GM23338 (cell line): ENCODE measurements around the gene NEU2. TPM values are rescaled to one million over a fixed set of nuclear protein-coding genes. Genes with fewer than 3 reads are reported as not detected.

Experiments
- ATAC-seq: fragments of 200-7000 bp; cut with Tn5 transposase; 3 replicates; pipeline ENCODE4 v1.9.1; 2020
- DNase-seq: peaks from one replicate; pipeline ENCODE4 v3.0.0-alpha.2; 2015; ENCODE audit warnings: low spot score
- H2AFZ ChIP-seq: fragments of 200-600 bp; sonication (generic); 2 replicates; pipeline ENCODE4 v1.8.0; 2016; ENCODE audit warnings: antibody characterized with exemption, mild to moderate bottlenecking, moderate library complexity
- H3F3A ChIP-seq: fragments of 200-600 bp; sonication (generic); replicated peaks from 2 replicates; pipeline ENCODE4 v1.8.0; 2017; ENCODE audit warnings: antibody characterized with exemption, mixed run types, low read depth
- H3K27ac ChIP-seq: fragments of 200-600 bp; sonication (generic); 2 replicates; pipeline ENCODE4 v1.6.1; 2016; ENCODE audit warnings: low read depth
- H3K27me3 ChIP-seq: fragments of 200-600 bp; sonication (generic); 2 replicates; pipeline ENCODE4 v1.8.0; 2016; ENCODE audit warnings: mild to moderate bottlenecking, mixed run types, moderate library complexity; ENCODE audit not compliant: insufficient read depth
- H3K36me3 ChIP-seq: fragments of 200-600 bp; sonication (generic); 2 replicates; pipeline ENCODE4 v1.8.0; 2016; ENCODE audit warnings: mild to moderate bottlenecking; ENCODE audit not compliant: insufficient read depth
- H3K4me1 ChIP-seq: fragments of 200-600 bp; sonication (generic); 2 replicates; pipeline ENCODE4 v1.8.0; 2016; ENCODE audit warnings: mild to moderate bottlenecking, moderate library complexity; ENCODE audit not compliant: insufficient read depth
- H3K4me2 ChIP-seq: fragments of 200-600 bp; sonication (generic); 2 replicates; pipeline ENCODE4 v1.7.1; 2017; ENCODE audit warnings: mixed run types
- H3K4me3 ChIP-seq: fragments of 200-600 bp; sonication (generic); 2 replicates; pipeline ENCODE4 v1.6.1; 2016; ENCODE audit warnings: mixed run types
- H3K79me2 ChIP-seq: fragments of 200-600 bp; sonication (generic); replicated peaks from 2 replicates; pipeline ENCODE4 v1.8.0; 2017; ENCODE audit warnings: mild to moderate bottlenecking; ENCODE audit not compliant: insufficient read depth
- H3K9me2 ChIP-seq: fragments of 200-600 bp; sonication (generic); 2 replicates; pipeline ENCODE4 v1.8.0; 2017; ENCODE audit not compliant: insufficient read depth
- H4K20me1 ChIP-seq: fragments of 200-600 bp; sonication (generic); replicated peaks from 2 replicates; pipeline ENCODE4 v1.8.0; 2017; ENCODE audit warnings: mild to moderate bottlenecking; ENCODE audit not compliant: insufficient read depth
- H3K27ac Mint-ChIP-seq: 2 replicates; pipeline ENCODE4 v1.8.0; 2020; ENCODE audit warnings: inconsistent platforms, mild to moderate bottlenecking, moderate library complexity, mixed read lengths
- H3K27me3 Mint-ChIP-seq: 3 replicates; pipeline ENCODE4 v1.8.0; 2022; ENCODE audit warnings: low read depth, mild to moderate bottlenecking, moderate library complexity, mixed read lengths, inconsistent platforms; ENCODE audit not compliant: insufficient read depth, poor library complexity
- H3K36me3 Mint-ChIP-seq: 3 replicates; pipeline ENCODE4 v1.8.0; 2021; ENCODE audit warnings: low read depth, mild to moderate bottlenecking, inconsistent platforms, moderate library complexity, mixed read lengths
- H3K4me1 Mint-ChIP-seq: 3 replicates; pipeline ENCODE4 v1.8.0; 2020; ENCODE audit warnings: mild to moderate bottlenecking, inconsistent platforms, mixed read lengths
- H3K4me3 Mint-ChIP-seq: 3 replicates; pipeline ENCODE4 v1.8.0; 2021; ENCODE audit warnings: moderate library complexity, mild to moderate bottlenecking, inconsistent platforms, mixed read lengths
- H3K9me3 Mint-ChIP-seq: 3 replicates; pipeline ENCODE4 v1.8.0; 2020; ENCODE audit warnings: moderate library complexity, mild to moderate bottlenecking, inconsistent platforms, mixed read lengths
- CREB1 ChIP-seq: fragments of 250-450 bp; sonication (Bioruptor Pico); IDR thresholded peaks from 2 replicates; pipeline ENCODE4 v1.5.0; 2020; ENCODE audit warnings: low read depth, mild to moderate bottlenecking, moderate library complexity
- JUNB ChIP-seq: IDR thresholded peaks from one replicate; pipeline ENCODE4 v1.6.1; 2016; ENCODE audit warnings: antibody characterized with exemption; ENCODE audit not compliant: unreplicated experiment
- ZNF462 ChIP-seq: fragments of 250-450 bp; sonication (Bioruptor Pico); IDR thresholded peaks from 2 replicates; pipeline ENCODE4 v1.5.0; 2020; ENCODE audit warnings: mild to moderate bottlenecking, moderate library complexity
- polyA plus RNA-seq: library from polyadenylated mRNA; unstranded; fragments of >200 nt; fragmentation: Nextera tagmentation; extraction: Ambion mirVana; gene quantifications from 2 replicates; pipeline ENCODE4 v1.2.1, GENCODE V29; 2016
- total RNA-seq: library from RNA; depleted of rRNA; stranded (reverse); fragments of >200 nt; shearing (Covaris generic); gene quantifications from 2 replicates; pipeline ENCODE4 v1.2.3, GENCODE V29; 2014

The NEU2 gene
- total and polyA plus RNA-seq, 2 experiments from 2014 or later, result not detected

GRCh38 chr2:233060501-233060979 is 28.1 kb downstream of the NEU2 start (continued):
- TF ChIP-seq ZNF462 (CRISPR knock-in tag) (no peak), JUNB (no peak)

- ATAC-seq (no peak), DNase-seq (no peak)
- no peak overlapping the region for H3K4me2 ChIP-seq
- no peaks in the 10 kb centered on the region for H3K27me3 ChIP-seq
- Mint-ChIP-seq H3K27ac (no peak overlapping the region), H3K4me1 (peaks cover 22% of the 10 kb centered on the region), H3K36me3 (no peaks in the 10 kb centered on the region), H3K27me3 (peaks cover 6% of the 10 kb centered on the region), H3K4me3 (no peak overlapping the region), H3K9me3 (no peaks in the 10 kb centered on the region)
- H3K27ac ChIP-seq, result no peak overlapping the region
- H2AFZ ChIP-seq, result no peak overlapping the region
- H3K9me2 ChIP-seq, result no peaks in the 10 kb centered on the region
- no peak for TF ChIP-seq CREB1 (CRISPR knock-in tag)
- no peaks in the 10 kb centered on the region for H3K79me2 ChIP-seq
- H4K20me1 ChIP-seq, result no peaks in the 10 kb centered on the region
- H3F3A ChIP-seq, result no peaks in the 10 kb centered on the region
- H3K4me1 ChIP-seq, result no peaks in the 10 kb centered on the region
- no peak overlapping the region for H3K4me3 ChIP-seq
- H3K36me3 ChIP-seq, result no peaks in the 10 kb centered on the region
Measured at GRCh38 chr2:233060980-233061590, 28.6 kb downstream of the NEU2 start.
